ENCODE measurements around the gene CREG2.

Gene CREG2

GRCh38 chr2:101361121-101361520 lies 26.2 kb downstream of the CREG2 start:
- no peak for DNase-seq (ENCODE audit: low spot score)
- no peaks in the 10 kb centered on the region for H3K9me3 ChIP-seq (replicated peaks in 1 of 2; ENCODE audit: control insufficient read depth in 2 of 2, insufficient read depth in 1 of 2, low read depth in 1 of 2, low read length in 2 of 2)

GRCh38 chr2:101360232-101360631 lies 27.1 kb downstream of the CREG2 start:
- H3K36me3 ChIP-seq (replicated peaks in 1 of 2; ENCODE audit: control insufficient read depth in 2 of 2, insufficient read depth in 2 of 2, low read length in 2 of 2), result no peaks in the 10 kb centered on the region
- H3K4me3 ChIP-seq (ENCODE audit: low read length in 2 of 2), result no peak overlapping the region
- no peak overlapping the region for H3K23ac ChIP-seq (ENCODE audit: low read depth, low read length, poor library complexity)
- no peak overlapping the region for H2BK120ac ChIP-seq (ENCODE audit: low read depth, low read length)
- H3K14ac ChIP-seq (ENCODE audit: low read length), result no peak overlapping the region
- DNase-seq (ENCODE audit: low spot score), result no peak
- no peak overlapping the region for H3K4me2 ChIP-seq (ENCODE audit: insufficient read depth, low read length, poor library complexity, severe bottlenecking)
- no peaks in the 10 kb centered on the region for H3K79me1 ChIP-seq (ENCODE audit: low read depth, low read length)
- H3K9ac ChIP-seq (ENCODE audit: low read depth, low read length, poor library complexity), result no peak overlapping the region
- H3K18ac ChIP-seq (ENCODE audit: low read length), result no peak overlapping the region
- H3K9me3 ChIP-seq (replicated peaks in 1 of 2; ENCODE audit: control insufficient read depth in 2 of 2, insufficient read depth in 1 of 2, low read depth in 1 of 2, low read length in 2 of 2), result no peaks in the 10 kb centered on the region
- no peaks in the 10 kb centered on the region for H3K4me1 ChIP-seq (ENCODE audit: control insufficient read depth in 2 of 2, insufficient read depth in 1 of 2, low read depth in 1 of 2, low read length in 2 of 2)
- H2BK15ac ChIP-seq (ENCODE audit: low read length), result no peak overlapping the region
- H4K8ac ChIP-seq (ENCODE audit: low read depth, low read length), result no peak overlapping the region
- H2BK12ac ChIP-seq (ENCODE audit: low read length), result no peak overlapping the region
- no peak overlapping the region for H3K27ac ChIP-seq (replicated peaks; ENCODE audit: low read length)
- H2AFZ ChIP-seq (ENCODE audit: low read length), result no peak overlapping the region
- no peak overlapping the region for H2AK5ac ChIP-seq (ENCODE audit: low read depth, low read length)
- H3K4ac ChIP-seq (ENCODE audit: low read length), result no peak overlapping the region
- no peak overlapping the region for H2BK5ac ChIP-seq (ENCODE audit: low read length)
- H4K91ac ChIP-seq (ENCODE audit: low read depth, low read length, poor library complexity), result no peak overlapping the region
- no CpG with 5 or more reads among the region's 4 CpGs for WGBS, 2 donors (ENCODE audit: extremely low coverage in 2 of 2, insufficient read length in 2 of 2, insufficient replicate concordance in 1 of 2)
- no peaks in the 10 kb centered on the region for H3K27me3 ChIP-seq (ENCODE audit: control insufficient read depth in 3 of 3, insufficient read depth in 3 of 3, low read depth in 1 of 3, low read length in 3 of 3)

More at GRCh38 chr2:101361121-101361520, 26.2 kb downstream of the CREG2 start:
- H4K91ac ChIP-seq (ENCODE audit: low read depth, low read length, poor library complexity), result no peak overlapping the region
- H4K8ac ChIP-seq (ENCODE audit: low read depth, low read length), result no peak overlapping the region
- H3K4me3 ChIP-seq (ENCODE audit: low read length in 2 of 2), result no peak overlapping the region
- H3K4me1 ChIP-seq (ENCODE audit: control insufficient read depth in 2 of 2, insufficient read depth in 1 of 2, low read depth in 1 of 2, low read length in 2 of 2), result no peaks in the 10 kb centered on the region
- H3K23ac ChIP-seq (ENCODE audit: low read depth, low read length, poor library complexity), result no peak overlapping the region
- H3K4me2 ChIP-seq (ENCODE audit: insufficient read depth, low read length, poor library complexity, severe bottlenecking), result no peak overlapping the region
- no peak overlapping the region for H2BK12ac ChIP-seq (ENCODE audit: low read length)
- no peak overlapping the region for H2BK120ac ChIP-seq (ENCODE audit: low read depth, low read length)
- H3K18ac ChIP-seq (ENCODE audit: low read length), result no peak overlapping the region
- H2AK5ac ChIP-seq (ENCODE audit: low read depth, low read length), result no peak overlapping the region
- H2BK5ac ChIP-seq (ENCODE audit: low read length), result no peak overlapping the region
- H3K9ac ChIP-seq (ENCODE audit: low read depth, low read length, poor library complexity), result no peak overlapping the region
- H3K27ac ChIP-seq (replicated peaks; ENCODE audit: low read length), result no peak overlapping the region
- no peak overlapping the region for H2BK15ac ChIP-seq (ENCODE audit: low read length)
- no peaks in the 10 kb centered on the region for H3K79me1 ChIP-seq (ENCODE audit: low read depth, low read length)
- no peak overlapping the region for H3K14ac ChIP-seq (ENCODE audit: low read length)
- WGBS, 2 donors (ENCODE audit: extremely low coverage in 2 of 2, insufficient read length in 2 of 2, insufficient replicate concordance in 1 of 2), result no CpG with 5 or more reads among the region's 4 CpGs
- H2AFZ ChIP-seq (ENCODE audit: low read length), result no peak overlapping the region
- H3K4ac ChIP-seq (ENCODE audit: low read length), result no peak overlapping the region
- no peaks in the 10 kb centered on the region for H3K36me3 ChIP-seq (replicated peaks in 1 of 2; ENCODE audit: control insufficient read depth in 2 of 2, insufficient read depth in 2 of 2, low read length in 2 of 2)
- no peaks in the 10 kb centered on the region for H3K27me3 ChIP-seq (ENCODE audit: control insufficient read depth in 3 of 3, insufficient read depth in 3 of 3, low read depth in 1 of 3, low read length in 3 of 3)

DNA sequence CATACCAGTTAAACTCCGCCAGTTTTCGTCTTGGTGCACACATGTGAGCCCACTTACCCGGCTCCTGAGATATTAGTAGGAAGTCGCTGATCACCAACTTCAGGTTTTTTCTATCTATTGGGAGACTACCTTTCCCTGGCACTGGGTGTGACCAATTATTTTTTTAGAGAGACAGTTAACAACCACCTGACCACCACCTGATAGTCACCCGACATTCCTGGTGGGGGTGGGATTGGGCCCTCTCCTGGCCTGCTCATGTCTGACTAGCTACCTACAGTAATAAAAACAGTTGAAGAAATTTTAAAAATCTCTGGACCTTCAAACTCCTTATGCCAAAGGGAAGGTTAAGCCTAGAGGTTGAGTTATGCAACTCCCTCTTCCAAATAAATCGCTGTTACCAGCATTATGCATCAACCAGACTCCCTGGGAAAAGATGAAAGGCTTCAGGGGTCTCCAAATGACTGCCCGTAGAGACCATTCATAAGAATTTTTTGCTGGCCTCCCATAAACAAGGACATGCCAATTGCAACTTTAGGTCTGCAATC lies 27.8 kb downstream of the CREG2 start:
- H3K4me3 ChIP-seq (ENCODE audit: low read length in 2 of 2), result no peak overlapping the region
- H4K91ac ChIP-seq (ENCODE audit: low read depth, low read length, poor library complexity), result no peak overlapping the region
- H3K27me3 ChIP-seq (ENCODE audit: control insufficient read depth in 3 of 3, insufficient read depth in 3 of 3, low read depth in 1 of 3, low read length in 3 of 3), result no peaks in the 10 kb centered on the region
- WGBS, 2 donors (ENCODE audit: extremely low coverage in 2 of 2, insufficient read length in 2 of 2, insufficient replicate concordance in 1 of 2), result no CpG with 5 or more reads among the region's 7 CpGs
- H2AK5ac ChIP-seq (ENCODE audit: low read depth, low read length), result no peak overlapping the region
- no peak overlapping the region for H3K4ac ChIP-seq (ENCODE audit: low read length)
- H2BK15ac ChIP-seq (ENCODE audit: low read length), result no peak overlapping the region
- no peak overlapping the region for H2AFZ ChIP-seq (ENCODE audit: low read length)
- H2BK5ac ChIP-seq (ENCODE audit: low read length), result no peak overlapping the region
- H3K14ac ChIP-seq (ENCODE audit: low read length), result no peak overlapping the region
- H3K4me2 ChIP-seq (ENCODE audit: insufficient read depth, low read length, poor library complexity, severe bottlenecking), result no peak overlapping the region
- H3K27ac ChIP-seq (replicated peaks; ENCODE audit: low read length), result no peak overlapping the region
- H2BK120ac ChIP-seq (ENCODE audit: low read depth, low read length), result no peak overlapping the region
- H3K79me1 ChIP-seq (ENCODE audit: low read depth, low read length), result no peaks in the 10 kb centered on the region
- no peak overlapping the region for H3K18ac ChIP-seq (ENCODE audit: low read length)
- no peak for DNase-seq (ENCODE audit: low spot score)
- no peaks in the 10 kb centered on the region for H3K9me3 ChIP-seq (replicated peaks in 1 of 2; ENCODE audit: control insufficient read depth in 2 of 2, insufficient read depth in 1 of 2, low read depth in 1 of 2, low read length in 2 of 2)
- H3K4me1 ChIP-seq (ENCODE audit: control insufficient read depth in 2 of 2, insufficient read depth in 1 of 2, low read depth in 1 of 2, low read length in 2 of 2), result no peaks in the 10 kb centered on the region
- no peak overlapping the region for H2BK12ac ChIP-seq (ENCODE audit: low read length)
- H3K23ac ChIP-seq (ENCODE audit: low read depth, low read length, poor library complexity), result no peak overlapping the region
- no peaks in the 10 kb centered on the region for H3K36me3 ChIP-seq (replicated peaks in 1 of 2; ENCODE audit: control insufficient read depth in 2 of 2, insufficient read depth in 2 of 2, low read length in 2 of 2)
- no peak overlapping the region for H3K9ac ChIP-seq (ENCODE audit: low read depth, low read length, poor library complexity)
- no peak overlapping the region for H4K8ac ChIP-seq (ENCODE audit: low read depth, low read length)

DNA sequence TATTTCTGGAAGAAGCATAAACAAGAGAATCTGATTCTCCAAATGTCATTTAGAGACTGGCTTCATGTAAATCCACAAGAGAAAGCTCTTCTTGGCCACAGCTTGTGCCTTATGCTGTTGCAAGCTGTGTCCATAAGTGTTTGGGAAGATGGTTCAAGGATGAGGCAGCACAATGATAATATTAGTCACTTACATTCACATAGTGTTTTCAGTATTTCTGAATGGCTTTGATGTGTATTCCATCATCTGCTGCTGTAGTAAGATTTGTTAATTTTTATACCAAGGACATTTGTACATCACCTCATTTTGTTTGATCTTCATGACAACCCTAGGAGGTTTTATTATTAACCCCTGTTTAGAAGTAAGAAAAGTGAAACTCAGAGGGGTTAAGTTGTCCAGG lies 29.9 kb downstream of the CREG2 start:
- no peak overlapping the region for H2BK15ac ChIP-seq (ENCODE audit: low read length)
- H3K23ac ChIP-seq (ENCODE audit: low read depth, low read length, poor library complexity), result no peak overlapping the region
- H3K4me3 ChIP-seq (ENCODE audit: low read length in 2 of 2), result no peak overlapping the region
- no peaks in the 10 kb centered on the region for H3K36me3 ChIP-seq (replicated peaks in 1 of 2; ENCODE audit: control insufficient read depth in 2 of 2, insufficient read depth in 2 of 2, low read length in 2 of 2)
- no peak overlapping the region for H2BK5ac ChIP-seq (ENCODE audit: low read length)
- H2AFZ ChIP-seq (ENCODE audit: low read length), result no peak overlapping the region
- H4K8ac ChIP-seq (ENCODE audit: low read depth, low read length), result no peak overlapping the region
- H3K4me2 ChIP-seq (ENCODE audit: insufficient read depth, low read length, poor library complexity, severe bottlenecking), result no peak overlapping the region
- no peak for DNase-seq (ENCODE audit: low spot score)
- H3K18ac ChIP-seq (ENCODE audit: low read length), result no peak overlapping the region
- H3K9ac ChIP-seq (ENCODE audit: low read depth, low read length, poor library complexity), result no peak overlapping the region
- no peaks in the 10 kb centered on the region for H3K4me1 ChIP-seq (ENCODE audit: control insufficient read depth in 2 of 2, insufficient read depth in 1 of 2, low read depth in 1 of 2, low read length in 2 of 2)
- H2BK12ac ChIP-seq (ENCODE audit: low read length), result no peak overlapping the region
- H3K9me3 ChIP-seq (replicated peaks in 1 of 2; ENCODE audit: control insufficient read depth in 2 of 2, insufficient read depth in 1 of 2, low read depth in 1 of 2, low read length in 2 of 2), result no peaks in the 10 kb centered on the region
- no peak overlapping the region for H3K27ac ChIP-seq (replicated peaks; ENCODE audit: low read length)
- H4K91ac ChIP-seq (ENCODE audit: low read depth, low read length, poor library complexity), result no peak overlapping the region
- H2BK120ac ChIP-seq (ENCODE audit: low read depth, low read length), result no peak overlapping the region
- H3K14ac ChIP-seq (ENCODE audit: low read length), result no peak overlapping the region
- no peak overlapping the region for H3K4ac ChIP-seq (ENCODE audit: low read length)
- no peaks in the 10 kb centered on the region for H3K27me3 ChIP-seq (ENCODE audit: control insufficient read depth in 3 of 3, insufficient read depth in 3 of 3, low read depth in 1 of 3, low read length in 3 of 3)
- no peak overlapping the region for H2AK5ac ChIP-seq (ENCODE audit: low read depth, low read length)
- no peaks in the 10 kb centered on the region for H3K79me1 ChIP-seq (ENCODE audit: low read depth, low read length)
